HepG2 (cell line): ENCODE results near the gene RAB2B. TPM values are rescaled to one million over a fixed set of nuclear protein-coding genes. Genes with fewer than 3 reads are reported as not detected.

Source experiments
- AGO2 ChIP-seq: fragments of 200-400 bp; formaldehyde crosslinking; optimal IDR thresholded peaks from 2 replicates; pipeline ENCODE3; 2017; ENCODE audit warnings: mild to moderate bottlenecking, low read depth, low read length, moderate library complexity
- DNMT3B ChIP-seq: conservative IDR thresholded peaks from 2 replicates; pipeline ENCODE4 v1.6.1; 2016; ENCODE audit warnings: missing biosample characterization, control low read depth
- DR1 ChIP-seq: sonication (generic); formaldehyde crosslinking; IDR thresholded peaks from 2 replicates; pipeline ENCODE4 v1.8.0; 2021; ENCODE audit warnings: mild to moderate bottlenecking, missing genetic modification reagents, inconsistent platforms
- ELF1 ChIP-seq: sonication (generic); formaldehyde crosslinking; IDR thresholded peaks from 2 replicates; pipeline ENCODE4 v1.4.0; 2020; ENCODE audit warnings: missing genetic modification reagents
- GATA4 ChIP-seq: sonication (generic); IDR thresholded peaks from 2 replicates; pipeline ENCODE4 v1.6.1; 2016; ENCODE audit warnings: antibody characterized with exemption, low read depth, borderline replicate concordance
- HOXA3 ChIP-seq: sonication (generic); formaldehyde crosslinking; IDR thresholded peaks from 2 replicates; pipeline ENCODE4 v1.5.0; 2020; ENCODE audit warnings: missing genetic modification reagents
- KDM6A ChIP-seq: IDR thresholded peaks from 2 replicates; pipeline ENCODE4 v1.6.1; 2016; ENCODE audit warnings: low read depth
- MED8 ChIP-seq: sonication (generic); formaldehyde crosslinking; IDR thresholded peaks from 2 replicates; pipeline ENCODE4 v1.8.1; 2023; ENCODE audit warnings: mild to moderate bottlenecking, missing genetic modification reagents; ENCODE audit not compliant: insufficient replicate concordance
- MLLT10 ChIP-seq: sonication (generic); formaldehyde crosslinking; IDR thresholded peaks from 2 replicates; pipeline ENCODE4 v1.4.0; 2020; ENCODE audit warnings: missing genetic modification reagents
- NFE2L2 ChIP-seq: fragments of 150-350 bp; IDR thresholded peaks from 2 replicates; pipeline ENCODE4 v1.6.1; 2014; ENCODE audit warnings: low read length
- NKX3-1 ChIP-seq: sonication (generic); formaldehyde crosslinking; IDR thresholded peaks from 2 replicates; pipeline ENCODE4 v1.5.0; 2020; ENCODE audit warnings: missing genetic modification reagents
- ONECUT2 ChIP-seq: sonication (generic); formaldehyde crosslinking; IDR thresholded peaks from 2 replicates; pipeline ENCODE4 v1.4.0; 2020; ENCODE audit warnings: missing genetic modification reagents
- PHF5A ChIP-seq: IDR thresholded peaks from one replicate; pipeline ENCODE4 v1.6.1; 2018; ENCODE audit warnings: low read depth, missing genetic modification reagents; ENCODE audit not compliant: unreplicated experiment
- POLR2AphosphoS2 ChIP-seq: IDR thresholded peaks from 2 replicates; pipeline ENCODE4 v1.6.1; 2011; ENCODE audit warnings: low read depth, low read length, improper control_type of control experiment
- REL ChIP-seq: sonication (generic); formaldehyde crosslinking; conservative IDR thresholded peaks from 2 replicates; pipeline ENCODE4 v1.8.0; 2022; ENCODE audit warnings: mild to moderate bottlenecking, missing genetic modification reagents, moderate library complexity
- ZFP36 ChIP-seq: fragments of 150-350 bp; IDR thresholded peaks from 2 replicates; pipeline ENCODE4 v1.6.1; 2018; ENCODE audit warnings: borderline replicate concordance, low read length, low read depth; ENCODE audit not compliant: partially characterized antibody
- ZNF232 ChIP-seq: sonication (generic); formaldehyde crosslinking; IDR thresholded peaks from 2 replicates; pipeline ENCODE4 v1.4.0; 2020; ENCODE audit warnings: missing genetic modification reagents, borderline replicate concordance
- ZNF296 ChIP-seq: sonication (generic); formaldehyde crosslinking; conservative IDR thresholded peaks from 2 replicates; pipeline ENCODE4 v1.5.0; 2020; ENCODE audit warnings: mild to moderate bottlenecking, missing genetic modification reagents
- ZNF558 ChIP-seq: sonication (generic); formaldehyde crosslinking; IDR thresholded peaks from 2 replicates; pipeline ENCODE4 v1.9.0; 2022; ENCODE audit warnings: mild to moderate bottlenecking, missing genetic modification reagents, borderline replicate concordance
- ZNF567 ChIP-seq: sonication (generic); formaldehyde crosslinking; IDR thresholded peaks from 2 replicates; pipeline ENCODE4 v1.8.1; 2023; ENCODE audit warnings: mild to moderate bottlenecking, missing genetic modification reagents, borderline replicate concordance
- ZNF607 ChIP-seq: sonication (generic); formaldehyde crosslinking; IDR thresholded peaks from 2 replicates; pipeline ENCODE4 v1.5.1; 2020; ENCODE audit warnings: missing genetic modification reagents, mild to moderate bottlenecking, borderline replicate concordance
- ZNF614 ChIP-seq: IDR thresholded peaks from 2 replicates; pipeline ENCODE4 v1.6.1; 2018; ENCODE audit warnings: missing biosample characterization, missing genetic modification reagents, inconsistent platforms, borderline replicate concordance
- ZNF616 ChIP-seq: sonication (generic); formaldehyde crosslinking; IDR thresholded peaks from 2 replicates; pipeline ENCODE4 v1.5.0; 2020; ENCODE audit warnings: low read depth, mild to moderate bottlenecking, missing genetic modification reagents
- ZNF737 ChIP-seq: sonication (generic); formaldehyde crosslinking; IDR thresholded peaks from 2 replicates; pipeline ENCODE4 v1.5.0; 2020; ENCODE audit warnings: missing genetic modification reagents, mild to moderate bottlenecking, borderline replicate concordance
- ZNF780A ChIP-seq: sonication (generic); formaldehyde crosslinking; IDR thresholded peaks from 2 replicates; pipeline ENCODE4 v1.8.0; 2022; ENCODE audit warnings: mild to moderate bottlenecking, missing genetic modification reagents, moderate library complexity
- ZZZ3 ChIP-seq: sonication (generic); formaldehyde crosslinking; IDR thresholded peaks from 2 replicates; pipeline ENCODE4 v1.4.0; 2020; ENCODE audit warnings: missing genetic modification reagents, mild to moderate bottlenecking, borderline replicate concordance
- polyA plus RNA-seq, 8 experiments: library from polyadenylated mRNA; depleted of rRNA in 3 of 8; stranded (reverse) in 7 of 8; unstranded in 1 of 8; fragments of >200 nt; fragmentation: Illumina TruSeq in 4 of 8; extraction: Trizol in 4 of 8; gene quantifications; 2 replicates each; pipeline versions ENCODE4 v1.2.1 to v1.2.3, GENCODE V29; 2011 to 2016; ENCODE audit warnings: low read depth in 4 of 8, missing spikeins in 1 of 8, mixed read lengths in 1 of 8; ENCODE audit not compliant: insufficient read depth in 1 of 8
- total RNA-seq, 5 experiments: library from RNA; depleted of rRNA; stranded (reverse); fragments of >200 nt; fragmentation: Illumina TruSeq; extraction: Trizol; gene quantifications; 2 replicates each; pipeline ENCODE4 v1.2.3, GENCODE V29; 2016; ENCODE audit warnings: low read depth in 1 of 5
- TF ChIP-seq, protein P1 (sequence below): sonication (generic); formaldehyde crosslinking; IDR thresholded peaks from 2 replicates; pipeline ENCODE4 v1.5.0; 2020; ENCODE audit warnings: mild to moderate bottlenecking, missing genetic modification reagents
- TF ChIP-seq, protein P2 (sequence below): sonication (generic); formaldehyde crosslinking; IDR thresholded peaks from 2 replicates; pipeline ENCODE4 v1.8.1; 2023; ENCODE audit warnings: mild to moderate bottlenecking, missing genetic modification reagents
- TF ChIP-seq, protein P3 (sequence below): sonication (generic); formaldehyde crosslinking; IDR thresholded peaks from 2 replicates; pipeline ENCODE4 v1.8.1; 2023; ENCODE audit warnings: mild to moderate bottlenecking, inconsistent platforms, moderate library complexity, missing genetic modification reagents, borderline replicate concordance

The RAB2B gene
- total and polyA plus RNA-seq, 2 of the 13 experiments (the other 11 are each of a cell fraction or from before 2014, with no cell fraction given): 36.0 to 60.6 TPM

DNA sequence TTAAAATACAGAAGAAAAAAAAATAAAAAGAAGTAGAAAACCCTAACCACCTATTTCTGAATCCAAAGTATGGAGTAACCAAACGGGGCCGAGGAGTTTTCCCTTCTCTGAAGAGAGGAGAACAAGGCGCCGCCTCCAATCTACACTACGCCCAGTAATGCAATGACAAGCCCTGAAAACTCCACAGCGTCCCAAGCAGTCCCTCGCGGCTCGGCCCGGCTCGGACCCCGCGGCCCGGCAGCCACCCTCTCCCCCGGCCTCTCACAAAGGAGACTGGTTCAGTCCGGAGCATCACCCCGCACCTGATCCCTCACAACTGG is 21.2 kb downstream of the RAB2B start (continued):
- TF ChIP-seq, protein P1, sequence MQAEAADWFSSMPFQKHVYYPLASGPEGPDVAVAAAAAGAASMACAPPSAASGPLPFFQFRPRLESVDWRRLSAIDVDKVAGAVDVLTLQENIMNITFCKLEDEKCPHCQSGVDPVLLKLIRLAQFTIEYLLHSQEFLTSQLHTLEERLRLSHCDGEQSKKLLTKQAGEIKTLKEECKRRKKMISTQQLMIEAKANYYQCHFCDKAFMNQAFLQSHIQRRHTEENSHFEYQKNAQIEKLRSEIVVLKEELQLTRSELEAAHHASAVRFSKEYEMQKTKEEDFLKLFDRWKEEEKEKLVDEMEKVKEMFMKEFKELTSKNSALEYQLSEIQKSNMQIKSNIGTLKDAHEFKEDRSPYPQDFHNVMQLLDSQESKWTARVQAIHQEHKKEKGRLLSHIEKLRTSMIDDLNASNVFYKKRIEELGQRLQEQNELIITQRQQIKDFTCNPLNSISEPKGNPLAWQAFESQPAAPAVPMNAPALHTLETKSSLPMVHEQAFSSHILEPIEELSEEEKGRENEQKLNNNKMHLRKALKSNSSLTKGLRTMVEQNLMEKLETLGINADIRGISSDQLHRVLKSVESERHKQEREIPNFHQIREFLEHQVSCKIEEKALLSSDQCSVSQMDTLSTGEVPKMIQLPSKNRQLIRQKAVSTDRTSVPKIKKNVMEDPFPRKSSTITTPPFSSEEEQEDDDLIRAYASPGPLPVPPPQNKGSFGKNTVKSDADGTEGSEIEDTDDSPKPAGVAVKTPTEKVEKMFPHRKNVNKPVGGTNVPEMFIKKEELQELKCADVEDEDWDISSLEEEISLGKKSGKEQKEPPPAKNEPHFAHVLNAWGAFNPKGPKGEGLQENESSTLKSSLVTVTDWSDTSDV: no peak
- no peak for TF ChIP-seq DR1 (CRISPR knock-in tag)
- TF ChIP-seq AGO2: peak; percentile 80
- TF ChIP-seq ZNF780A (CRISPR knock-in tag): no peak
- TF ChIP-seq, protein P2, sequence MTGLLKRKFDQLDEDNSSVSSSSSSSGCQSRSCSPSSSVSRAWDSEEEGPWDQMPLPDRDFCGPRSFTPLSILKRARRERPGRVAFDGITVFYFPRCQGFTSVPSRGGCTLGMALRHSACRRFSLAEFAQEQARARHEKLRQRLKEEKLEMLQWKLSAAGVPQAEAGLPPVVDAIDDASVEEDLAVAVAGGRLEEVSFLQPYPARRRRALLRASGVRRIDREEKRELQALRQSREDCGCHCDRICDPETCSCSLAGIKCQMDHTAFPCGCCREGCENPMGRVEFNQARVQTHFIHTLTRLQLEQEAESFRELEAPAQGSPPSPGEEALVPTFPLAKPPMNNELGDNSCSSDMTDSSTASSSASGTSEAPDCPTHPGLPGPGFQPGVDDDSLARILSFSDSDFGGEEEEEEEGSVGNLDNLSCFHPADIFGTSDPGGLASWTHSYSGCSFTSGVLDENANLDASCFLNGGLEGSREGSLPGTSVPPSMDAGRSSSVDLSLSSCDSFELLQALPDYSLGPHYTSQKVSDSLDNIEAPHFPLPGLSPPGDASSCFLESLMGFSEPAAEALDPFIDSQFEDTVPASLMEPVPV: no peak
- TF ChIP-seq NKX3-1 (CRISPR knock-in tag): no peak
- no peak for TF ChIP-seq DNMT3B (CRISPR knock-in tag)
- TF ChIP-seq ZNF232 (CRISPR knock-in tag): no peak
- TF ChIP-seq ZNF614: no peak
- TF ChIP-seq REL (CRISPR knock-in tag): no peak
- no peak for TF ChIP-seq MLLT10 (CRISPR knock-in tag)
- TF ChIP-seq ZNF616 (CRISPR knock-in tag): no peak
- TF ChIP-seq PHF5A (CRISPR knock-in tag): no peak
- TF ChIP-seq HOXA3 (CRISPR knock-in tag): no peak
- TF ChIP-seq ZZZ3 (CRISPR knock-in tag): no peak
- TF ChIP-seq ZNF558 (CRISPR knock-in tag): no peak
- TF ChIP-seq POLR2AphosphoS2: no peak
- TF ChIP-seq ZNF296 (CRISPR knock-in tag): 0 out of 2 replicates have a peak, but pooled peaks have one; percentile 44
- 0 out of 2 replicates have a peak, but pooled peaks have one; percentile 7 for TF ChIP-seq ONECUT2 (CRISPR knock-in tag)
- TF ChIP-seq NFE2L2: no peak
- no peak for TF ChIP-seq ZNF567 (CRISPR knock-in tag)
- TF ChIP-seq ZFP36: no peak
- TF ChIP-seq MED8 (CRISPR knock-in tag): no peak
- no peak for TF ChIP-seq KDM6A
- no peak for TF ChIP-seq ELF1
- TF ChIP-seq, protein P3, sequence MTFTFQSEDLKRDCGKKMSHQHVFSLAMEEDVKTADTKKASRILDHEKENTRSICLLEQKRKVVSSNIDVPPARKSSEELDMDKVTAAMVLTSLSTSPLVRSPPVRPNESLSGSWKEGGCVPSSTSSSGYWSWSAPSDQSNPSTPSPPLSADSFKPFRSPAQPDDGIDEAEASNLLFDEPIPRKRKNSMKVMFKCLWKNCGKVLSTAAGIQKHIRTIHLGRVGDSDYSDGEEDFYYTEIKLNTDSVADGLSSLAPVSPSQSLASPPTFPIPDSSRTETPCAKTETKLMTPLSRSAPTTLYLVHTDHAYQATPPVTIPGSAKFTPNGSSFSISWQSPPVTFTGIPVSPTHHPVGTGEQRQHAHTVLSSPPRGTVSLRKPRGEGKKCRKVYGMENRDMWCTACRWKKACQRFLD (CRISPR knock-in tag): peak; percentile 44; the same call in 1 of the 2 replicates
- no peak for TF ChIP-seq ZNF737
- no peak for TF ChIP-seq GATA4
- TF ChIP-seq ZNF607: no peak
